A673 (cell line): ENCODE measurements around the gene SEMA4D.

Experiments
- CTCF ChIP-seq: fragments of 300-800, 200-600 bp; sonication (generic); conservative IDR thresholded peaks from 2 replicates; pipeline ENCODE4 v1.5.1; 2017; ENCODE audit warnings: low read depth, mild to moderate bottlenecking, antibody characterized with exemption, low read length, moderate library complexity, mixed read lengths
- EZH2 ChIP-seq: fragments of 200-600 bp; sonication (generic); IDR thresholded peaks from 2 replicates; pipeline ENCODE4 v1.6.1; 2017; ENCODE audit warnings: borderline replicate concordance, low read depth, mild to moderate bottlenecking, mixed read lengths, antibody characterized with exemption, low read length; ENCODE audit not compliant: poor library complexity, severe bottlenecking

GRCh38 chr9:89524963-89525362, 27.1 kb upstream of the SEMA4D start:
- TF ChIP-seq EZH2 (no peak), CTCF (no peak)
